Measurements from ENCODE around the gene TP53I11.

DNA sequence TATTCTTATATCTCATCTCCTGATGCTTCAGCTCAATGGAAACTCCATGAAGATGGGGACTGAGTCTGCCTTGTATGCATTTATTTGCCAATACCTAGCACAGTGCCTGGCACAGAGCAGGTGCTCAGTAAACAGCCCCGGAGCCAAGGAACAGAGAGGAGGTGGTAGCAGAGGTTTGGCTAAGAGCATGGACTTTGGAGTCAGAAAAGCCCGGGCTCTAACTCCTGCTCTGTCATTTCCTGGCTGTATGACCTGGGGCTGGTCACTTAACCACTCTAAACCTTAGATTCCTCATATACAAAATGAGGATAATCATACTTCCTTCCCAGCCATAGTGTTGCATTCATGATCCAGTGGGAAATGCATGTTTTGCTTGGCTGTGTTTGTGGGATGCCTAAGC, 36.6 kb downstream of the TP53I11 start:
- TF ChIP-seq POLR2AphosphoS5 (IDR thresholded peaks at IDR 0.05) (no peak), POLR2A (IDR thresholded peaks at IDR 0.05) (no peak)
- TF ChIP-seq, protein P1, sequence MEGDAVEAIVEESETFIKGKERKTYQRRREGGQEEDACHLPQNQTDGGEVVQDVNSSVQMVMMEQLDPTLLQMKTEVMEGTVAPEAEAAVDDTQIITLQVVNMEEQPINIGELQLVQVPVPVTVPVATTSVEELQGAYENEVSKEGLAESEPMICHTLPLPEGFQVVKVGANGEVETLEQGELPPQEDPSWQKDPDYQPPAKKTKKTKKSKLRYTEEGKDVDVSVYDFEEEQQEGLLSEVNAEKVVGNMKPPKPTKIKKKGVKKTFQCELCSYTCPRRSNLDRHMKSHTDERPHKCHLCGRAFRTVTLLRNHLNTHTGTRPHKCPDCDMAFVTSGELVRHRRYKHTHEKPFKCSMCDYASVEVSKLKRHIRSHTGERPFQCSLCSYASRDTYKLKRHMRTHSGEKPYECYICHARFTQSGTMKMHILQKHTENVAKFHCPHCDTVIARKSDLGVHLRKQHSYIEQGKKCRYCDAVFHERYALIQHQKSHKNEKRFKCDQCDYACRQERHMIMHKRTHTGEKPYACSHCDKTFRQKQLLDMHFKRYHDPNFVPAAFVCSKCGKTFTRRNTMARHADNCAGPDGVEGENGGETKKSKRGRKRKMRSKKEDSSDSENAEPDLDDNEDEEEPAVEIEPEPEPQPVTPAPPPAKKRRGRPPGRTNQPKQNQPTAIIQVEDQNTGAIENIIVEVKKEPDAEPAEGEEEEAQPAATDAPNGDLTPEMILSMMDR (IDR thresholded peaks at IDR 0.05), result no peak

Measured in suprapubic skin (tissue), 4 donors.